Measurements from ENCODE around the gene TTC34.
A peak's percentile ranks its signal among the peaks of the same experiment; 100 is the strongest.

Gene TTC34

GRCh38 chr1:2587071-2587859 lies 214.2 kb downstream of the TTC34 start:
- DNase-seq = peak; percentile 56 to 65

- DNase-seq = peak; percentile 98 to 99
Measured at GRCh38 chr1:2586154-2587070, 215.1 kb downstream of the TTC34 start, which contains the start of gene PRXL2B. Gene PRXL2B (plus strand): TSS chr1:2586777. CDS start chr1:2586886, 109 bp downstream.

Data from activated T-cell treated with anti-CD3 and anti-CD28 coated beads, Interleukin-2, amount 50 U/mL, for 48 hours (primary cell).